ENCODE results near the gene HOXC5. TPM values are rescaled to one million over a fixed set of nuclear protein-coding genes. Genes with fewer than 3 reads are reported as not detected.
A peak's percentile ranks its signal among the peaks of the same experiment; 100 is the strongest.

Gene HOXC5
- total RNA-seq, 4 donors from 2014 or later, result 0.58 to 2.2 (median 0.97) TPM; not detected in 1

- no peak for DNase-seq (ENCODE audit: low spot score in 2 of 2)
- no peak overlapping the region for H3K4me3 ChIP-seq (ENCODE audit: low read depth, poor library complexity, severe bottlenecking)
- intact Hi-C loops (cut with DNase I; ENCODE audit: low total_unique reads), result no loop called here
- TF ChIP-seq CTCF (IDR thresholded peaks at IDR 0.05) (no peak), POLR2A (IDR thresholded peaks at IDR 0.05) (no peak)
- 5 to 13% methylated on average over 28 of the region's 28 CpGs for WGBS, 2 donors
These were observed 43.4 kb upstream of the HOXC5 start for GRCh38 chr12:53989227-53990113.

GRCh38 chr12:53990311-53991076, 42.4 kb upstream of the HOXC5 start:
- intact Hi-C loops (cut with DNase I; ENCODE audit: low total_unique reads), result no loop called here
- no peak for TF ChIP-seq CTCF (IDR thresholded peaks at IDR 0.05)
- TF ChIP-seq POLR2A (IDR thresholded peaks at IDR 0.05), result no peak
- no peak overlapping the region for H3K4me3 ChIP-seq (ENCODE audit: low read depth, poor library complexity, severe bottlenecking)
- 31 to 42% methylated on average over 26 to 27 of the region's 27 CpGs for WGBS, 2 donors
- DNase-seq (ENCODE audit: low spot score in 2 of 2), result no peak

GRCh38 chr12:53991077-53991460, 41.8 kb upstream of the HOXC5 start:
- DNase-seq (ENCODE audit: low spot score in 2 of 2), result peak; percentile 79 to 92
- no peak overlapping the region for H3K4me3 ChIP-seq (ENCODE audit: low read depth, poor library complexity, severe bottlenecking)
- no peak for TF ChIP-seq POLR2A (IDR thresholded peaks at IDR 0.05)
- TF ChIP-seq CTCF (IDR thresholded peaks at IDR 0.05), result no peak
- intact Hi-C loops (cut with DNase I; ENCODE audit: low total_unique reads), result no loop called here
- 12 to 25% methylated on average over 8 of the region's 8 CpGs for WGBS, 2 donors

GRCh38 chr12:53992377-53992889, 40.4 kb upstream of the HOXC5 start:
- DNase-seq (ENCODE audit: low spot score in 2 of 2), result no peak
- H3K4me3 ChIP-seq (ENCODE audit: low read depth, poor library complexity, severe bottlenecking), result no peak overlapping the region
- WGBS, 2 donors, result 44 to 47% methylated on average over 7 of the region's 7 CpGs
- intact Hi-C loops (cut with DNase I; ENCODE audit: low total_unique reads), result no loop called here
- TF ChIP-seq POLR2A (IDR thresholded peaks at IDR 0.05) (no peak), CTCF (IDR thresholded peaks at IDR 0.05) (no peak)

GRCh38 chr12:53993162-53994008, 39.5 kb upstream of the HOXC5 start:
- no peak overlapping the region for H3K4me3 ChIP-seq (ENCODE audit: low read depth, poor library complexity, severe bottlenecking)
- intact Hi-C loops (cut with DNase I; ENCODE audit: low total_unique reads), result no loop called here
- TF ChIP-seq POLR2A (IDR thresholded peaks at IDR 0.05), result no peak
- TF ChIP-seq CTCF (IDR thresholded peaks at IDR 0.05), result no peak
- 26 to 35% methylated on average over 18 of the region's 18 CpGs for WGBS, 2 donors
- no peak for DNase-seq (ENCODE audit: low spot score in 2 of 2)

Data from lower leg skin (tissue), 4 donors.